ENCODE results near the gene CEACAM19. TPM values are rescaled to one million over a fixed set of nuclear protein-coding genes. Genes with fewer than 3 reads are reported as not detected.

CEACAM19 gene
- total and polyA plus RNA-seq, 2 of the 13 experiments (the other 11 are each of a cell fraction or from before 2014, with no cell fraction given), result 1.3 to 4.0 TPM

GRCh38 chr19:44643605-44644401 lies 27.5 kb upstream of the CEACAM19 start, which contains the start of gene PVR:
Gene PVR (plus strand): TSS chr19:44643910. CDS start chr19:44644097, 187 bp downstream.
- ChIA-PET POLR2A (interaction anchor here (0.7 to 2.9 kb wide), 12 partner anchors 10 to 97 kb away, joined by 3 to 36 read pairs (median 5); partner anchors contain the start of gene IGSF23), CTCF (ENCODE audit: low intra/inter-chr PET ratio, low total read pairs) (no interaction called here)
- WGBS (ENCODE audit: low lambda C conversion rate), result 0% methylated on average over 10 of the region's 70 CpGs
- Histone ChIP-seq H3K4me2 (ENCODE audit: low read depth, low read length) (peak within 1 kb of the TSS; percentile 86), H4K20me1 (ENCODE audit: insufficient read depth, low read length) (peaks cover 13% of the 10 kb centered on the region), H3K9me3 (ENCODE audit: low read length) (no peaks in the 10 kb centered on the region), H3K27ac (ENCODE audit: extremely low read length, insufficient read depth, low read length) (peak within 1 kb of the TSS; percentile 82), H3K36me3 (replicated peaks in 1 of 2; ENCODE audit: control insufficient read depth in 1 of 2, insufficient read depth in 2 of 2, low read length in 2 of 2) (peaks cover 5 to 21% of the 10 kb centered on the region in 2 experiments; a peak in 4 of 5 replicates), H3K4me3 (replicated peaks in 1 of 3; ENCODE audit: insufficient read depth in 1 of 3, low read depth in 2 of 3, low read length in 3 of 3) (peak within 1 kb of the TSS; percentile 74 to 81 (median 79)), H3K9ac (ENCODE audit: insufficient read depth, low read depth, low read length) (peak within 1 kb of the TSS; percentile 90), H3K4me1 (ENCODE audit: insufficient read depth, low read length) (peaks cover 60% of the 10 kb centered on the region), H3K79me2 (ENCODE audit: insufficient read depth, low read length) (peaks cover 23% of the 10 kb centered on the region), H2AFZ (ENCODE audit: low read length) (no peak within 1 kb of the TSS), H3K27me3 (ENCODE audit: control insufficient read depth in 1 of 2, insufficient read depth in 2 of 2, low read length in 2 of 2) (no peaks in the 10 kb centered on the region; a peak in 1 of 5 replicates)
- in situ Hi-C loops (cut with HindIII; ENCODE audit: extremely low pct_ligation_motif_present, low pct_unique_long_range_greater_than_20kb) (no loop called here), intact Hi-C loops (cut with micrococcal nuclease; ENCODE audit: unreplicated experiment) (no loop called here)
- FAIRE-seq (no peak), DNase-seq (ENCODE audit: low spot score) (peak; percentile 50), ATAC-seq (peak; percentile 92)
- BruUV-seq (replicated peaks), result TSS peak; percentile 71
- TF ChIP-seq ZEB1 (IDR thresholded peaks at IDR 0.05; ENCODE audit: insufficient replicate concordance, low read depth) (no peak), ZNF501 (CRISPR knock-in tag; IDR thresholded peaks at IDR 0.05) (peak; percentile 62; the same call in 1 of the 2 replicates), SOX13 (IDR thresholded peaks at IDR 0.05) (peak; percentile 15; the same call in 1 of the 2 replicates), SOX13 (CRISPR knock-in tag; conservative IDR thresholded peaks at IDR 0.05 in 1 of 2, IDR thresholded peaks at IDR 0.05 in 1 of 2) (peak in 1 of 2 experiments; percentile 27; a peak in 1 of 4 replicates), CSRNP1 (CRISPR knock-in tag; IDR thresholded peaks at IDR 0.05) (peak; percentile 95; the same call in 1 of the 2 replicates), PLSCR1 (CRISPR knock-in tag; IDR thresholded peaks at IDR 0.05; ENCODE audit: borderline replicate concordance) (no peak), ZBTB10 (CRISPR knock-in tag; IDR thresholded peaks at IDR 0.05; ENCODE audit: borderline replicate concordance) (no peak), SALL2 (CRISPR knock-in tag; IDR thresholded peaks at IDR 0.05) (0 out of 2 replicates have a peak, but pooled peaks have one; percentile 52), ZNF7 (CRISPR knock-in tag; IDR thresholded peaks at IDR 0.05) (no peak), TBX3 (IDR thresholded peaks at IDR 0.05; ENCODE audit: borderline replicate concordance) (no peak), NFYB (CRISPR knock-in tag; IDR thresholded peaks at IDR 0.05) (no peak), PAWR (CRISPR knock-in tag; IDR thresholded peaks at IDR 0.05; ENCODE audit: borderline replicate concordance) (no peak; the same call in 1 of the 2 replicates)
- TF ChIP-seq, protein P1, sequence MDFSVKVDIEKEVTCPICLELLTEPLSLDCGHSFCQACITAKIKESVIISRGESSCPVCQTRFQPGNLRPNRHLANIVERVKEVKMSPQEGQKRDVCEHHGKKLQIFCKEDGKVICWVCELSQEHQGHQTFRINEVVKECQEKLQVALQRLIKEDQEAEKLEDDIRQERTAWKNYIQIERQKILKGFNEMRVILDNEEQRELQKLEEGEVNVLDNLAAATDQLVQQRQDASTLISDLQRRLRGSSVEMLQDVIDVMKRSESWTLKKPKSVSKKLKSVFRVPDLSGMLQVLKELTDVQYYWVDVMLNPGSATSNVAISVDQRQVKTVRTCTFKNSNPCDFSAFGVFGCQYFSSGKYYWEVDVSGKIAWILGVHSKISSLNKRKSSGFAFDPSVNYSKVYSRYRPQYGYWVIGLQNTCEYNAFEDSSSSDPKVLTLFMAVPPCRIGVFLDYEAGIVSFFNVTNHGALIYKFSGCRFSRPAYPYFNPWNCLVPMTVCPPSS (IDR thresholded peaks at IDR 0.05), result no peak
- TF ChIP-seq, protein P2, sequence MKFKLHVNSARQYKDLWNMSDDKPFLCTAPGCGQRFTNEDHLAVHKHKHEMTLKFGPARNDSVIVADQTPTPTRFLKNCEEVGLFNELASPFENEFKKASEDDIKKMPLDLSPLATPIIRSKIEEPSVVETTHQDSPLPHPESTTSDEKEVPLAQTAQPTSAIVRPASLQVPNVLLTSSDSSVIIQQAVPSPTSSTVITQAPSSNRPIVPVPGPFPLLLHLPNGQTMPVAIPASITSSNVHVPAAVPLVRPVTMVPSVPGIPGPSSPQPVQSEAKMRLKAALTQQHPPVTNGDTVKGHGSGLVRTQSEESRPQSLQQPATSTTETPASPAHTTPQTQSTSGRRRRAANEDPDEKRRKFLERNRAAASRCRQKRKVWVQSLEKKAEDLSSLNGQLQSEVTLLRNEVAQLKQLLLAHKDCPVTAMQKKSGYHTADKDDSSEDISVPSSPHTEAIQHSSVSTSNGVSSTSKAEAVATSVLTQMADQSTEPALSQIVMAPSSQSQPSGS (CRISPR knock-in tag; IDR thresholded peaks at IDR 0.05), result 0 out of 2 replicates have a peak, but pooled peaks have one; percentile 22
